Right cardiac atrium (tissue), 5 donors: ENCODE data around the gene ELAPOR2. TPM values are rescaled to one million over a fixed set of nuclear protein-coding genes. Genes with fewer than 3 reads are reported as not detected.
"Not testable (repeated sequence)": the region's sequence is repeated elsewhere in the genome, so short reads cannot be mapped to it uniquely, and the experiment has no call there.

ENCODE experiments used
- ATAC-seq, 2 donors: fragments of 200-7000 bp; cut with Tn5 transposase; one replicate each; pipeline versions ENCODE4 v1.8.0 to v1.9.1; 2020; ENCODE audit warnings: moderate library complexity in 2 of 2, mild to moderate bottlenecking in 1 of 2
- DNase-seq, 3 donors: peaks; one replicate each; pipeline ENCODE4 v3.0.0-alpha.2; 2020
- H3K27ac ChIP-seq: one replicate; pipeline ENCODE4 v1.5.1; 2013; ENCODE audit warnings: mild to moderate bottlenecking, low read length, control low read depth, moderate library complexity
- H3K27me3 ChIP-seq: one replicate; pipeline ENCODE4 v1.6.1; 2013; ENCODE audit not compliant: control insufficient read depth, insufficient read depth
- H3K4me1 ChIP-seq: one replicate; pipeline ENCODE4 v1.6.1; 2013; ENCODE audit warnings: low read length; ENCODE audit not compliant: control insufficient read depth, insufficient read depth
- H3K4me3 ChIP-seq: one replicate; pipeline ENCODE4 v1.5.1; 2013; ENCODE audit warnings: low read length, control low read depth
- H3K9me3 ChIP-seq: one replicate; pipeline ENCODE4 v1.6.1; 2013; ENCODE audit warnings: low read length; ENCODE audit not compliant: control insufficient read depth
- WGBS: extraction: QIAGEN DNeasy Blood & Tissue Kit; methylation state at CpG from one replicate; pipeline ENCODE4 v1.1.7; 2013; 5-methylcytosine and 5-hydroxymethylcytosine counted together
- intact Hi-C, 4 donors: fragments of 100-400 bp; cut with DNase I; formaldehyde crosslinking; loops; one replicate each; pipeline versions ENCODE4 v1.11.0 to v1.14.0; 2022 to 2023
- polyA plus RNA-seq: library from polyadenylated mRNA; stranded (reverse); fragments of 200-250 nt; gene quantifications from one replicate; pipeline ENCODE4 v1.2.3, GENCODE V29; 2013
- total RNA-seq, 4 donors: library from RNA; stranded (reverse); fragmentation: NEBNext Ultra II Directional; extraction: Animal tissue kit (Norgen Biotek cat#: 25700); gene quantifications; one replicate each; pipeline ENCODE4 v1.2.1, GENCODE V29; 2021
- donor health status: healthy with polysubstance abuse.
- donor health status: DM: no; HTN: yes; CAD: no.
- donor health status: DM: no; HTN: no; CAD: no.
- donor health status: DM: no; HTN: yes; CAD: no; lungs with severe emphysema.
- donor health status: DM: yes; HTN: yes; CAD: no.

ELAPOR2 gene
- total and polyA plus RNA-seq, 5 donors, result 5.3 to 14.0 (median 12.1) TPM

- no peak overlapping the region for H3K27ac ChIP-seq
- DNase-seq (no peak), ATAC-seq (no peak)
- no peaks in the 10 kb centered on the region for H3K4me1 ChIP-seq
- no peaks in the 10 kb centered on the region for H3K9me3 ChIP-seq
- intact Hi-C loops, result no loop called here
- no peaks in the 10 kb centered on the region for H3K27me3 ChIP-seq
- 92% methylated on average over 5 of the region's 5 CpGs for WGBS
- no peak overlapping the region for H3K4me3 ChIP-seq
These were observed 24.5 kb upstream of the ELAPOR2 start for GRCh38 chr7:87083865-87084519.

GRCh38 chr7:87082675-87083074 is 23.2 kb upstream of the ELAPOR2 start:
- WGBS, result 91% methylated on average over 5 of the region's 5 CpGs
- no peak overlapping the region for H3K27ac ChIP-seq
- no peaks in the 10 kb centered on the region for H3K4me1 ChIP-seq
- no peak overlapping the region for H3K4me3 ChIP-seq
- H3K27me3 ChIP-seq, result no peaks in the 10 kb centered on the region
- H3K9me3 ChIP-seq, result no peaks in the 10 kb centered on the region
- no peak for ATAC-seq
- no peak for DNase-seq
- intact Hi-C loops, result no loop called here

- Histone ChIP-seq H3K27me3 (no peaks in the 10 kb centered on the region), H3K9me3 (no peaks in the 10 kb centered on the region), H3K4me3 (no peak overlapping the region), H3K4me1 (no peaks in the 10 kb centered on the region), H3K27ac (no peak overlapping the region)
- ATAC-seq, result no peak
- 75% methylated on average over 2 of the region's 2 CpGs for WGBS
- intact Hi-C loops, result loop anchor here in 1 of 4 donors (10.0 kb wide), 1 partner anchor 59 kb away; no protein-coding TSS in a partner anchor
- no peak for DNase-seq
These were observed 16.4 kb upstream of the ELAPOR2 start for GRCh38 chr7:87075671-87076404.

- no peaks in the 10 kb centered on the region for H3K9me3 ChIP-seq
- no peak overlapping the region for H3K27ac ChIP-seq
- H3K4me1 ChIP-seq, result no peaks in the 10 kb centered on the region
- no peak for ATAC-seq
- H3K27me3 ChIP-seq, result no peaks in the 10 kb centered on the region
- DNase-seq, result no peak
- intact Hi-C loops, result no loop called here
- no peak overlapping the region for H3K4me3 ChIP-seq
These were observed 8.3 kb upstream of the ELAPOR2 start for GRCh38 chr7:87067788-87068187.

GRCh38 chr7:87060288-87060537 is 759 bp upstream of the ELAPOR2 start:
- Histone ChIP-seq H3K4me1 (peaks cover 5% of the 10 kb centered on the region), H3K9me3 (no peaks in the 10 kb centered on the region), H3K27ac (no peak overlapping the region), H3K27me3 (no peaks in the 10 kb centered on the region), H3K4me3 (peak overlapping the region; percentile 93)
- 66% methylated on average over 2 of the region's 2 CpGs for whole genome bisulfite sequencing
- no peak for ATAC-seq
- DNase-seq, result no peak
- intact Hi-C loops, result no loop called here

- under 1% methylated on average over 40 of the region's 40 CpGs for WGBS
- Histone ChIP-seq H3K27me3 (no peaks in the 10 kb centered on the region), H3K9me3 (no peaks in the 10 kb centered on the region), H3K4me3 (peak overlapping the region; percentile 93), H3K4me1 (peaks cover 5% of the 10 kb centered on the region), H3K27ac (no peak overlapping the region)
- ATAC-seq (peak in 1 of 2 donors; percentile 27), DNase-seq (peak in 2 of 3 donors; percentile 18 to 21)
- intact Hi-C loops, result loop anchor here in 2 of 4 donors (10.0 kb wide), 2 partner anchors 114 to 124 kb away; no protein-coding TSS in a partner anchor
These were observed 520 bp downstream of the ELAPOR2 start for GRCh38 chr7:87058744-87059524.

- Histone ChIP-seq H3K9me3 (no peaks in the 10 kb centered on the region), H3K27ac (no peak overlapping the region), H3K4me3 (no peak overlapping the region), H3K27me3 (no peaks in the 10 kb centered on the region), H3K4me1 (peaks cover 5% of the 10 kb centered on the region)
- ATAC-seq (no peak), DNase-seq (no peak)
- WGBS, result 86% methylated on average over 2 of the region's 2 CpGs
- intact Hi-C loops, result loop anchor here in 2 of 4 donors (10.0 kb wide), 2 partner anchors 112 to 122 kb away; no protein-coding TSS in a partner anchor
These were observed 2.2 kb downstream of the ELAPOR2 start for GRCh38 chr7:87057210-87057609.

- DNase-seq (no peak), ATAC-seq (no peak)
- peaks cover 5% of the 10 kb centered on the region for H3K4me1 ChIP-seq
- WGBS, result 53% methylated on average over 3 of the region's 3 CpGs
- no peaks in the 10 kb centered on the region for H3K27me3 ChIP-seq
- no peak overlapping the region for H3K27ac ChIP-seq
- intact Hi-C loops, result loop anchor here in 2 of 4 donors (10.0 kb wide), 2 partner anchors 112 to 122 kb away; no protein-coding TSS in a partner anchor
- H3K9me3 ChIP-seq, result no peaks in the 10 kb centered on the region
- H3K4me3 ChIP-seq, result no peak overlapping the region
These were observed 3.1 kb downstream of the ELAPOR2 start for GRCh38 chr7:87056346-87056745.

- Histone ChIP-seq H3K27ac (no peak overlapping the region), H3K27me3 (no peaks in the 10 kb centered on the region), H3K9me3 (no peaks in the 10 kb centered on the region), H3K4me3 (no peak overlapping the region), H3K4me1 (no peaks in the 10 kb centered on the region)
- WGBS, result 92% methylated on average over 1 of the region's 1 CpG
- DNase-seq (no peak), ATAC-seq (no peak)
- intact Hi-C loops, result no loop called here
These were observed 10.6 kb downstream of the ELAPOR2 start for GRCh38 chr7:87048839-87049238.

- no peak for ATAC-seq
- 89% methylated on average over 5 of the region's 5 CpGs for WGBS
- DNase-seq, result no peak
- Histone ChIP-seq H3K27ac (no peak overlapping the region), H3K4me1 (no peaks in the 10 kb centered on the region), H3K27me3 (no peaks in the 10 kb centered on the region), H3K4me3 (no peak overlapping the region), H3K9me3 (no peaks in the 10 kb centered on the region)
- intact Hi-C loops, result no loop called here
These were observed 13.0 kb downstream of the ELAPOR2 start for GRCh38 chr7:87046456-87046855.

GRCh38 chr7:87044713-87045112 is 14.7 kb downstream of the ELAPOR2 start:
- ATAC-seq, intact Hi-C loops: not testable (repeated sequence)
- 88% methylated on average over 2 of the region's 2 CpGs for WGBS

More at GRCh38 chr7:87044713-87045112, 14.7 kb downstream of the ELAPOR2 start:
- H3K27me3 ChIP-seq, H3K27ac ChIP-seq, H3K4me1 ChIP-seq, DNase-seq, H3K9me3 ChIP-seq, H3K4me3 ChIP-seq: not testable (repeated sequence)
